GM18507 (cell line): ENCODE results near the gene CYP2A6.

Experiments used
- DNase-seq: peaks from one replicate; pipeline ENCODE4 v3.0.0; 2011; ENCODE audit warnings: low read depth; ENCODE audit not compliant: insufficient read length; ENCODE audit errors: extremely low spot score
- FAIRE-seq: peaks from 2 replicates; lab custom pipeline; 2011; peaks lifted over from hg19 to GRCh38; lab: Jason Lieb, UNC

The CYP2A6 gene

DNA sequence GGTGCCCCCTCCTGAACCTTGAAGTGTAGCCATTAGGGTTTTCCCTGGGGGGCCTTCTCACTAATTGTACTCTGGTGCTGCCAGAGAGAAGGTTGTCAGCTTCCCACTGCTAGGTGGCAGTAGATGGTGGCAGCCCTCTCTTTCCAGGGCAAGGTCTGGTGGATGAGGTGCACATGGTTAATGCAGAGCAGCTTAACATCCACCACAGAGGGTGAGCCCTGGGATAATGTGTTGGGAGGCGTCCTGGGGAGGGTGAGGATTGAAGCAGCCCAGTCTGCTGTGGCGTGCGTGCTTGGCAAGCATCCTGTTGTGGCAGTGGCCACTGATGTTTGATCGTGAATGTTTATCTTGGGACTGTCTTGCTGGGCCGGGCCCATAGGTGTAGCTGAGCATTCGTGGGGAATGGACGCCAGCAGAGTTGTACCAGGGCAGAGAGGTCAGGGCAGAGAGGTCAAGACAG lies 45.4 kb downstream of the CYP2A6 start:
- DNase-seq (no peak), FAIRE-seq (no peak)

DNA sequence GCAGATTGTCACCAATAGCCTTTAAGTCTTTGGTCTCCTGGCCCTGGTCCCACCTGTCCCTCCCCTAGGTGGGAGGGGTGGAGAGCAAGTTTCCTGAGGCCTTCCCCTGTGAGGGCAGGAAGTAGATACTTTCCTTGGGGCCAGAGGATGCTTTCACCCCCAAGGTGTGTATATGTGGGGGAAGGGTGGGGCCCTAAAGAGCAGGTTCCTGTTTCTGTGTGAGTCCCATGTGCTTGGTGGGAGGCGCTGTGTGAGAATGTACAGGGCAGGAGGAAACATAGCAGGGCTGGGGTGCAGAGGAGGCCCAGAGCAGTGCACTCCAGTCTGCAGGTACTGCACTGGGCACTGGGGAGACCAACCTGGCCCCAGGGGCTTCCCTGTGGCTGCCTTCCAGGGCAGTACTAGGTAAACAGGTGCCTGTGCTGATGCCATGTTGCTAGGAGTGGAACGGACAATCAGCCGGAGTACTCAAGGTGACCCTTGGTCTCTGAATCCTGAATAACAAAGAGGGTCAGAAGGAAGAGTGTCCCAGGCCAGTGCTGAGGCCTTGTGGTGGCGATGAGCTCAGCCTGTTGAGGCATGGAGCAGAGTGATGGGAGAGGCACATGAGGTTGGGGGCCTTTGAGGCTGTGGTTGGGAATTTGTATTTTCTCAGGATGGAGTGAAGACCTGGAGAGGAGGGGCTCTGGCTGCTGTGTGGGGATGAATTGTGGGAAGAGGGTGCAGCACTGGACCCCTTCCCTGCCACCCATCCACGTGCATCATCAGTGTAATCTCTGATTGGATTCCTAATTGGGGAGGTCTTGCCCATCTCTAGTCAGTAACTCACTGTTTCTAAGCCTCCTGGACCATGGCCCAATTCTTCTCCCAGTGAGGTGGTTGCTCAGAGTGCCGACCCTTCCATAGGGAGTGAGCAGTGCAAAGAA lies 46.1 kb downstream of the CYP2A6 start:
- FAIRE-seq (peak; percentile 92), DNase-seq (no peak)

- no peak for FAIRE-seq
- no peak for DNase-seq
These were observed 46.9 kb downstream of the CYP2A6 start for GRCh38 chr19:40803170-40803856.

- DNase-seq (no peak), FAIRE-seq (no peak)
These were observed 47.7 kb downstream of the CYP2A6 start for GRCh38 chr19:40802300-40803169.

GRCh38 chr19:40801426-40802299 lies 48.6 kb downstream of the CYP2A6 start:
- FAIRE-seq: no peak
- no peak for DNase-seq

GRCh38 chr19:40800997-40801377 lies 49.3 kb downstream of the CYP2A6 start:
- FAIRE-seq: no peak
- no peak for DNase-seq

DNA sequence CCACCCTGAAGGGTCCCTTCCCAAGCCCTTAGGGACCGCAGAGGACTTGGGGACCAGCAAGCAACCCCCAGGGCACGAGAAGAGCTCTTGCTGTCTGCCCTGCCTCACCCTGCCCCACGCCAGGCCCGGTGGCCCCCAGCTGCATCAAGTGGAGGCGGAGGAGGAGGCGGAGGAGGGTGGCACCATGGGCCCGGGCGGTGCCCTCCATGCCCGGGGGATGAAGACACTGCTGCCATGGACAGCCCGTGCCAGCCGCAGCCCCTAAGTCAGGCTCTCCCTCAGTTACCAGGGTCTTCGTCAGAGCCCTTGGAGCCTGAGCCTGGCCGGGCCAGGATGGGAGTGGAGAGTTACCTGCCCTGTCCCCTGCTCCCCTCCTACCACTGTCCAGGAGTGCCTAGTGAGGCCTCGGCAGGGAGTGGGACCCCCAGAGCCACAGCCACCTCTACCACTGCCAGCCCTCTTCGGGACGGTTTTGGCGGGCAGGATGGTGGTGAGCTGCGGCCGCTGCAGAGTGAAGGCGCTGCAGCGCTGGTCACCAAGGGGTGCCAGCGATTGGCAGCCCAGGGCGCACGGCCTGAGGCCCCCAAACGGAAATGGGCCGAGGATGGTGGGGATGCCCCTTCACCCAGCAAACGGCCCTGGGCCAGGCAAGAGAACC lies 49.8 kb downstream of the CYP2A6 start:
- FAIRE-seq: no peak
- DNase-seq: no peak

GRCh38 chr19:40799558-40800338 lies 50.5 kb downstream of the CYP2A6 start:
- FAIRE-seq (peak; percentile 49), DNase-seq (no peak)

GRCh38 chr19:40798683-40799557 lies 51.3 kb downstream of the CYP2A6 start, which contains the start of gene EGLN2:
EGLN2 (plus strand) TSS chr19:40799191; CDS start chr19:40800573, 1,382 bp downstream.
- DNase-seq: peak; percentile 82
- FAIRE-seq: peak; percentile 98

DNA sequence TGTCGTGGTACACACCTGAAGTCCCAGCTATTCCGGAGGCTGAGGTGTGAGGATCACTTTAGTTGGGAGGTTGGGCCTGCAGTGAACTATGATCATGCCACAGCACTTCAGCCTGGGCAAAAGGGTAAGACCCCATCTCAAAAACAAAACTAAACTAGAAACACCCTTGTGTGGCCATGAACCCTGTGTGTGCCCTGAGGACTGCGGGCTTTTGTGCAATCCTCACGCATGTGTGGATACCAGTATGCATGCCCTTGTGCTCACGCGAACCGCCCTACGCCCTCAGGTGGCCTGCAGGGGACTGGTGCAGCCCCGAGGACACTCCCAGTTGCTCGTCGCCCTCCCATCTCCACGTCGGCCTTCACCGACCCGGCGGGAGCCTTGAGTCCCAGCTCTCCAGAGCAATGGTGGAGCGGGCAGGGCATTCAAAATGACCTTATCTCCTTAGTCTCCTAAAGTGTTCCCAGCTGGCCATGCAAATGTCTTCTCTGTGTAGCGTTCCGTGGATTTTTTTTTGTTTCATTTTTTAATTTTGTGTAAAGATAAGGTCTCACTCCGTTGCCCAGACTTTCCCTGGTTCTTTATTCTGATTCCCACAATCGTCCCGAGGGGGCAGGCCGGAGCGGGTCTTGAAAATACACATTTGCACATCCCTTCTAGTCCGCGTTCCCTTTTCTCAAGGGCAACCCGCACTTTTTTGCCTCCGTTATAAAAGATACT lies 52.1 kb downstream of the CYP2A6 start:
- peak; percentile 56 for DNase-seq
- no peak for FAIRE-seq

- DNase-seq (no peak), FAIRE-seq (no peak)
These were observed 52.9 kb downstream of the CYP2A6 start for GRCh38 chr19:40797166-40797962.
